ENCODE results near the gene PCDHGB4. TPM values are rescaled to one million over a fixed set of nuclear protein-coding genes. Genes with fewer than 3 reads are reported as not detected.
"Not testable (repeated sequence)": the region's sequence is repeated elsewhere in the genome, so short reads cannot be mapped to it uniquely, and the experiment has no call there.

The PCDHGB4 gene
- 0.07 TPM in 2 replicates for total RNA-seq (2014; rRNA removed; shearing (Covaris generic))

- DNase-seq (ENCODE audit: low spot score) = not testable (repeated sequence)
Measured at GRCh38 chr5:141387557-141388311, at the start of gene PCDHGB4. PCDHGB4 (plus strand) TSS chr5:141387698; CDS start chr5:141387885, 187 bp downstream.

DNA sequence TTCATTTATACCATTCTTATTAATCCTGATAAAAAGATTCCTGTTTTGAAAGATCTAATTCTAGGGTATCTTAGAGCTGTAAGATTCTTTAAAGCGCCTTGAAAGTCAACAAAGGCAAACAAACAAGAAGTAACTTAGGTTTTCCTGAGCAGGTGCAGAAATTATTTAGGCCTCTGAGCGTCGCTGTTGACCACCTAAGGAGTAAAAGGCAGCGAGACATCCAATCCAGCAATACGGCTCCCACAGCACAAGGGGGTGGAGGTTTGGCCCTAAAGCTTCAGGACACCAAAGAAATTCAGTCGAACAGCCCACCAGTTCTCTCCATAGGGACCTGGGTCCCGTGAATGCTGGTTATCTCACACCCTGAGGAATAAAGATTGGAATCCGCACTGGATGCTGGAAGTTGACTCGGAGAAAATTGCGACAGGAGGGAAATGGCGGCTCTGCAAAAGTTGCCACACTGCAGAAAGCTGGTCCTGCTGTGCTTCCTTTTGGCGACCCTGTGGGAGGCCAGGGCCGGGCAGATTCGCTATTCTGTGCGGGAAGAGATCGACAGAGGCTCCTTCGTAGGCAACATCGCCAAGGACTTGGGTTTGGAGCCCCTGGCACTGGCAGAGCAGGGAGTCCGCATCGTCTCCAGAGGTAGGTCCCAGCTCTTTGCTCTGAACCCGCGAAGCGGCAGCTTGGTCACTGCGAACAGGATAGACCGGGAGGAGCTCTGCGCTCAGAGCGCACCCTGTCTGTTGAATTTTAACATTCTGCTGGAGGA lies 48.8 kb upstream of the PCDHGB4 start, which contains the start of gene PCDHGA2:
TSS of gene PCDHGA2 (plus strand) at position 223 of the 769 bp plus-strand sequence.
- peak; percentile 16 for DNase-seq (ENCODE audit: low spot score)

GRCh38 chr5:141340781-141341354 lies 46.6 kb upstream of the PCDHGB4 start:
- not testable (repeated sequence) for DNase-seq (ENCODE audit: low spot score)

DNA sequence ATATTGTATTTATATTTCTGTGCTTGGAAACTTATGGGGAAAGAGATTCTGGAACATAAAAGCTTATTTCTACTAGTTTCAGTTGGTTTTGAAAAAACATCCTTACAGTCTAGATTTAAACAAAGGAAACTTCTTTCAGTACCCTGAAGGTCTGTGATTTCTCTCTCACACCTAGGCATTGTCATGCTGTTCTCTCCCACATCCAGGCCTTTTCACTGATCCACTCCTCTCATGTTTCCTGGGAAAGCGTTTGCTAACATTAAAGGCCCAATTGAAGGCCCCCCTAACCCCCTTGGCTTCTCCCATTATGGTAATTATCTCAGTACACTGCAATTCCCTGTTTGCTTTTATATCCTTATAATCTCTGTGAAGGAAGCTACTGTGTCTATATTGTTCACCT lies 44.7 kb upstream of the PCDHGB4 start:
- no peak for DNase-seq (ENCODE audit: low spot score)

DNA sequence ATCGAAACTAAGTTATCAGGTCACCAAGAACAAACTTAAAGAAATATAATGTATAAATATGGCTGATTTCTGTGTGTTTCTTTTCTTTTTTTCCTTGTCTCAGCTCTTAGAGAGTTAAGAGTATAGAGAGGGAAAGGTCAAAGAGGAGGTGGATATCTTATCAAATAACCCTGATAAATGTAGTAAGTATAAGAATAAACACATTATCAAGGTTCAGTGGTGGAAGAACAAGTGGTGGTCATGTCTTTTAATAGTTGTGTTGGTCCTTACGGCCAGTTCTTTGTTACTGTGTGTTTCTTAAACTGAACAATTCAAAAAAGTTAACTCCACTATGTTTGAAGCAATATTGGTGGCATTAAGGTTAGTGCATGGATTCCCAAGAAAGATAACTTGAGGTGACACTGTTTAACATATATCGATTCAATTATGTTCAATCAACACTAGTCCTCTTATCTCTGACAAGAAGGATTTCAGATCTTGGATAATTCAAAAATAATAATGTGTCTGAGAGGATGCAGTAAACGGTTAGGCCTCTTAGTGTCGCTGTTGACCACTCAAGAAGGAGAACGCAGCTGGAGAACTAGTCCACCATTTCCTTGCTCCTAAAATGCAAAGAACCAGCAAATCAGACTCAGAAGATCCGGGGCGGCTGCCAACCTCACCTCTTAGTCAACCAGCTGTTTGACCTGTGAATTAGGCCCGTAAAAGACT lies 44.1 kb upstream of the PCDHGB4 start, which contains the start of gene PCDHGA3:
TSS of gene PCDHGA3 (plus strand) at position 588 of the 711 bp plus-strand sequence. CDS start 205 bp downstream, outside the sequence.
- DNase-seq (ENCODE audit: low spot score) = no peak

GRCh38 chr5:141343953-141344463 lies 43.5 kb upstream of the PCDHGB4 start:
- no peak for DNase-seq (ENCODE audit: low spot score)

DNA sequence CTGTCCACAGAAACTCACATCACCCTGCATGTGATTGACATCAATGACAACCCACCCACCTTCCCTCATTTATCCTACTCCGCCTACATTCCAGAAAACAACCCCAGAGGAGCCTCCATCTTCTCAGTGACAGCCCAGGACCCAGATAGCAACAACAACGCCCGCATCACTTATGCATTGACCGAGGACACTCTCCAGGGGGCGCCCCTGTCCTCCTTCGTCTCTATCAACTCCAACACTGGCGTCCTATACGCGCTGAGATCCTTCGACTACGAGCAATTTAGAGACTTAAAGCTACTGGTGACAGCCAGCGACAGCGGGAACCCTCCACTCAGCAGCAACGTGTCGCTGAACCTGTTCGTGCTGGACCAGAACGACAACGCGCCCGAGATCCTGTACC lies 42.2 kb upstream of the PCDHGB4 start:
- no peak for DNase-seq (ENCODE audit: low spot score)

GRCh38 chr5:141346017-141346416 lies 41.5 kb upstream of the PCDHGB4 start:
- not testable (repeated sequence) for DNase-seq (ENCODE audit: low spot score)

DNA sequence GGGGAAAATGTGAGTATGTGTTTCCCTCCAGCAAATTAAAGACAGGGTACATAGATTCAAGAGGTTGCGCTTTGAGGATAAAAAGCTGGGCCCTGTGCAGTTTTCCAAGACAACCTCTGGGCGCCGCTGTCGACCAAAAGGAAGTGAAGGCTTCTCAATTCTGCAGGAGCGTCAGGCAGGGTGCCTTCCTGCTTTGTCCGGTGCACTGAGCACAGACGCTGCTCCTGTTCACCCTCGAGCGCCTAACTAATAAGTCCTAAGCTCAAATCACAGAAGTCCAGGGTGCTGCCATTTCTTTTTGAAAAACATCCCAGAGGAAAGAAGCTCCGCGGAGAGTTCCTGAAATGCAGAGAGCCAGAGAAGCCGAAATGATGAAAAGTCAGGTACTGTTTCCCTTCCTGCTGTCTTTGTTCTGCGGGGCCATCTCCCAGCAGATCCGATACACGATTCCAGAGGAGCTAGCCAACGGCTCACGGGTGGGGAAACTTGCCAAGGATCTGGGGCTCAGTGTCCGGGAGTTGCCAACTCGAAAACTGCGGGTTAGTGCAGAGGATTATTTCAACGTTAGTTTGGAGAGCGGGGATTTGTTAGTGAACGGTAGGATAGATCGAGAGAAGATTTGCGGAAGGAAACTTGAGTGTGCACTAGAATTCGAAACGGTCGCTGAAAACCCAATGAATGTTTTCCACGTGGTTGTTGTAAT lies 37.4 kb upstream of the PCDHGB4 start, which contains the start of gene PCDHGB1:
TSS of gene PCDHGB1 (plus strand) at position 183 of the 703 bp plus-strand sequence. CDS start at position 345, 162 bp downstream.
- peak; percentile 49 for DNase-seq (ENCODE audit: low spot score)

- DNase-seq (ENCODE audit: low spot score) = no peak
Measured at GRCh38 chr5:141351591-141351990, 35.9 kb upstream of the PCDHGB4 start.

DNA sequence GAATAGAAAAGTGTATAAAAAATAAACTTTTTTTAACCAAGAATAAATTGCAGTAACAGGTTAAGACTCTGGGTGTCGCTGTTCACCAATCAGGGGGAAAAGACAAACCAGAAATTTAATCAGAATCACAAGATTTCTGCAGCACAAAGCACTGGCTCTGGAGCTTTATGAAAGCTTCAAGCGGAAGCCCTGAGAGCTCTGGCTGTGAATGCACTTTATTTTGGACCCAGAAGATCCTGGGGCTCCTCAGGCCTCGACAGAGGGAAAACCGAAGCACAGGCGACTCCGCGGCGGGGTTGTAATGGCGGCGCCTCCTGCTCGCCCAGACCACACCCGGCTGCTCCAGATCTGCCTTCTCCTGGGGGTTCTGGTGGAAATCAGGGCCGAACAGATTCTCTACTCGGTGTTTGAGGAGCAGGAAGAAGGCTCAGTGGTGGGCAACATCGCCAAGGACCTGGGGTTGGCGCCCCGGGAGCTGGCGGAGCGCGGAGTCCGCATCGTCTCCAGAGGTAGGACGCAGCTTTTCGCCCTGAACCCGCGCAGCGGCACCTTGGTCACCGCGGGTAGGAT lies 32.5 kb upstream of the PCDHGB4 start, which contains the start of gene PCDHGA4:
TSS of gene PCDHGA4 (plus strand) at position 122 of the 570 bp plus-strand sequence. CDS start at position 209, 87 bp downstream.
- no peak for DNase-seq (ENCODE audit: low spot score)

- DNase-seq (ENCODE audit: low spot score) = no peak
Measured at GRCh38 chr5:141355641-141356040, 31.9 kb upstream of the PCDHGB4 start.

DNA sequence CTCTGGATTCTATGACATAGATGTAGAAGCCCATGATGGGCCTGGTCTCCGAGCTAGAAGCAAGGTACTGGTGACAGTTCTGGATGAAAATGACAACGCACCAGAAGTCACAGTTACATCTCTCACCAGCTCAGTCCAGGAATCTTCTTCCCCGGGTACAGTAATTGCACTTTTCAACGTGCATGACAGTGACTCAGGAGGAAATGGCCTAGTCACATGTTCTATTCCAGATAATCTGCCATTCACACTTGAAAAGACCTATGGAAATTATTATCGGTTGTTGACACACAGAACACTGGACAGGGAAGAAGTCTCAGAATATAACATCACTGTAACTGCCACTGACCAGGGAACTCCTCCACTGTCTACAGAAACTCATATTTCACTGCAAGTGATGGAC lies 31.4 kb upstream of the PCDHGB4 start:
- no peak for DNase-seq (ENCODE audit: low spot score)

DNA sequence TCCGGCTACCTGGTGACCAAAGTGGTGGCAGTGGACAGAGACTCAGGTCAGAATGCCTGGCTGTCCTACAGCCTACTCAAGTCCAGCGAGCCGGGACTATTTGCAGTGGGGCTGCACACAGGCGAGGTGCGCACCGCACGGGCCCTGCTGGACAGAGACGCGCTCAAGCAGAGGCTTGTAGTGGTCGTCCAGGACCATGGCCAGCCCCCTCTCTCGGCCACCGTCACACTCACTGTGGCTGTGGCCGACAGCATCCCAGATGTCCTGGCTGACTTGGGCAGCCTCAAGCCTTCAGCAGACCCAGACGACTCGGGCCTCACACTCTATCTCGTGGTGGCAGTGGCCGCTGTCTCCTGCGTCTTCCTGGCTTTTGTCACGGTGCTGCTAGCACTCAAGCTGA lies 30.5 kb upstream of the PCDHGB4 start:
- no peak for DNase-seq (ENCODE audit: low spot score)

DNA sequence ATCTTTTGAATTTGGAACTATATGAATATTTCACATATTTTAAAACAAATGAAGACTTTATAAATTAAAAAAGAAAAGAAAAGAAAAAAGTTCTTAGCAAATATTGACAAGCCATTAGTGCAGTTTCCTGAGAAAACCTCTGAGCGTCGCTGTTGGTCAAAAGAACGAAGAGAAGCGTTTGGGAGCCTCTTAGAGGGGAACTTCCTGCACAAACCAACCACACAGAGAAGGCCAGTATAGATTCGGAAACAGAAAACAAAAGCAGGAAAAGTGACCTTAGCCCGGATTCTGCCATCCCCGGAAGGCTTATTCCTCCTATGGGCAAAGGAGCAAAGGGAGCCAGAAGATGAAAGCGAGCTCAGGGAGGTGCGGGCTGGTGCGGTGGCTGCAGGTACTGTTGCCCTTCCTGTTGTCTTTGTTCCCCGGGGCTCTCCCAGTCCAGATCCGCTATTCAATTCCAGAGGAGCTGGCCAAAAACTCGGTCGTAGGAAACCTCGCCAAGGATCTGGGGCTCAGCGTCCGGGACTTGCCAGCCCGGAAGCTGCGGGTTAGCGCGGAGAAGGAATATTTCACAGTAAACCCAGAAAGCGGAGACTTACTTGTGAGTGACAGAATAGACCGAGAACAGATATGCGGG lies 27.6 kb upstream of the PCDHGB4 start, which contains the start of gene PCDHGB2:
TSS of gene PCDHGB2 (plus strand) at position 205 of the 637 bp plus-strand sequence. CDS start at position 347, 142 bp downstream.
- DNase-seq (ENCODE audit: low spot score) = peak; percentile 27

DNA sequence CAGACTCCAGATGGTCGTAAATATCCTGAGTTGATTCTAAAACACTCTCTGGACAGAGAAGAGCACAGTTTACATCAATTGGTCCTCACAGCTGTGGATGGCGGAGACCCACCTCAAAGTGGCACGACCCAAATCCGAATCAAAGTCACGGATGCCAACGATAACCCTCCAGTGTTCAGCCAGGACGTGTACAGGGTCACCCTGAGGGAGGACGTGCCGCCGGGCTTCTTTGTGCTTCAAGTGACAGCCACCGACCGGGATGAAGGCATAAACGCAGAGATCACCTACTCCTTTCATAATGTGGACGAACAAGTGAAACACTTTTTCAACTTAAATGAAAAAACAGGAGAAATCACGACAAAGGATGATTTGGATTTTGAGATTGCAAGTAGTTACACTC lies 26.8 kb upstream of the PCDHGB4 start:
- no peak for DNase-seq (ENCODE audit: low spot score)

DNA sequence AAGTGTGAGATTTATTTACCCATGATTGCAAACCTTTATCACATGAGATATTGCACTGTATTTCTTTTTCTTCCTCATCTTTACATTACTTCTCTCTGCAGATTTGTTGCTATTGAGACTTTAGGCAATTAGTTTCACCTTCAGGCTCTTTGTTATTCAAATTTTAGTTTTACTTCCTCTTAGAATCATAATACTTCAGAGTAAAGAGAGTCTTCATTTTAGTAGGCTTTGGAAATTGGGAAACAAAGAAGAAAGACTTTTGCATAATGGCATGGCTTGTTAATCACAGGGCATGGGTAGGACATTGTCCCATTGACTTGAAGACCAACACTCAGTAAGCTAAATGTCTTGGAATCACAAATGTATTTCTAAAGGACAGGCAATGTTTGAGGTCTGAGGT lies 24.8 kb upstream of the PCDHGB4 start:
- no peak for DNase-seq (ENCODE audit: low spot score)

- DNase-seq (ENCODE audit: low spot score) = no peak
Measured at GRCh38 chr5:141363952-141364660, 23.4 kb upstream of the PCDHGB4 start, which contains the start of gene PCDHGA5. PCDHGA5 (plus strand) TSS chr5:141364162; CDS start chr5:141364331, 169 bp downstream.

All from A172 (cell line).